NCI-H1436 (cell line): ENCODE data around the gene ESRRA.
A peak's percentile ranks its signal among the peaks of the same experiment; 100 is the strongest.
"Not testable (repeated sequence)": the region's sequence is repeated elsewhere in the genome, so short reads cannot be mapped to it uniquely, and the experiment has no call there.

Experiments used
- DNase-seq: peaks from one replicate; lab custom pipeline; 2025; lab: John Stamatoyannopoulos, UW

ESRRA gene

DNA sequence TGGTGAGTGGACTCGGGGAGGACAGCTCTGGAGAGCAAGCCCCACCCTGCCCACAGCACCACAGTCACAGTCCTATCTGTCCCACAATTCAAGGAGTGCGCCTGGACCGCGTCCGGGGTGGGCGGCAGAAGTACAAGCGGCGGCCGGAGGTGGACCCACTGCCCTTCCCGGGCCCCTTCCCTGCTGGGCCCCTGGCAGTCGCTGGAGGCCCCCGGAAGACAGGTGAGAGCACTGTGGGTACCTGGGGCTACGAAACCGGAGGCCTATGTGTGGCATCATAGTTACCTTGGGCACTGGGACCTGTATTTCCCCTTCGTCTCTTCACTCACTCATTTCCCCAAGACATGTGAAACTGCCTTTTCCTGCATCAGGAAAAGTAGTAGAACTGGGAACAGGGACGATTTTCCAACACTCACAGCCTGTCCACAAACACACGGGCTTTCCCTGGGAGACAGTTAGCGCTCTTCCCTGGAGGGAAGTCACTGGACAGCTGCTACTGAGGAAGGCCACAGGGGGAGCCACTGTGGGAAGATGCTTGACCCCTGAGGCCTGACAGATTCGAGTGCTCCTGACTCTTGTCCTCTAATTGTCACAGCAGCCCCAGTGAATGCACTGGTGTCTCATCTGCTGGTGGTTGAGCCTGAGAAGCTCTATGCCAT lies 9.0 kb downstream of the ESRRA start:
- DNase-seq, result no peak

DNA sequence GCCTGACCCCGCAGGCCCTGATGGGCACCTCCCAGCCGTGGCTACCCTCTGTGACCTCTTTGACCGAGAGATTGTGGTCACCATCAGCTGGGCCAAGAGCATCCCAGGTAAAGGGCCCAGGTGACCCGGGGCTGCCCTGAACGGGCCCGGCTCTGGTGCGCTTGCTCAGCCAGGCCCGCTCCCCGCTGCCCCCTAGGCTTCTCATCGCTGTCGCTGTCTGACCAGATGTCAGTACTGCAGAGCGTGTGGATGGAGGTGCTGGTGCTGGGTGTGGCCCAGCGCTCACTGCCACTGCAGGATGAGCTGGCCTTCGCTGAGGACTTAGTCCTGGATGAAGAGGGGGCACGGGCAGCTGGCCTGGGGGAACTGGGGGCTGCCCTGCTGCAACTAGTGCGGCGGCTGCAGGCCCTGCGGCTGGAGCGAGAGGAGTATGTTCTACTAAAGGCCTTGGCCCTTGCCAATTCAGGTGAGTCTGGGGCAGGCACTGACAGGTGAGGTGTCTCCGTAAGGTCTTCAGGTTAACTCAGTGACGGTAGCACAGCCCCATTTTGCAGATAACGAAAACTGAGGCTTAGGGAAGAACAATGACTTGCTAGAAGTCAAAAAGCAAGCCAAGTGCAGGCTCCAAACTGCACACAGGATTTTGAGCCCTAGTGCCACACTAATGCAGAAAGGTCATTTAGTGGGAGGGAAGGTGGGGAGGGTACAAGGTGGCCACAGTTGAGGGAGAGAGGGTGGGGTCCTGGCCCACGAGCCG lies 9.7 kb downstream of the ESRRA start:
- DNase-seq, result no peak

DNA sequence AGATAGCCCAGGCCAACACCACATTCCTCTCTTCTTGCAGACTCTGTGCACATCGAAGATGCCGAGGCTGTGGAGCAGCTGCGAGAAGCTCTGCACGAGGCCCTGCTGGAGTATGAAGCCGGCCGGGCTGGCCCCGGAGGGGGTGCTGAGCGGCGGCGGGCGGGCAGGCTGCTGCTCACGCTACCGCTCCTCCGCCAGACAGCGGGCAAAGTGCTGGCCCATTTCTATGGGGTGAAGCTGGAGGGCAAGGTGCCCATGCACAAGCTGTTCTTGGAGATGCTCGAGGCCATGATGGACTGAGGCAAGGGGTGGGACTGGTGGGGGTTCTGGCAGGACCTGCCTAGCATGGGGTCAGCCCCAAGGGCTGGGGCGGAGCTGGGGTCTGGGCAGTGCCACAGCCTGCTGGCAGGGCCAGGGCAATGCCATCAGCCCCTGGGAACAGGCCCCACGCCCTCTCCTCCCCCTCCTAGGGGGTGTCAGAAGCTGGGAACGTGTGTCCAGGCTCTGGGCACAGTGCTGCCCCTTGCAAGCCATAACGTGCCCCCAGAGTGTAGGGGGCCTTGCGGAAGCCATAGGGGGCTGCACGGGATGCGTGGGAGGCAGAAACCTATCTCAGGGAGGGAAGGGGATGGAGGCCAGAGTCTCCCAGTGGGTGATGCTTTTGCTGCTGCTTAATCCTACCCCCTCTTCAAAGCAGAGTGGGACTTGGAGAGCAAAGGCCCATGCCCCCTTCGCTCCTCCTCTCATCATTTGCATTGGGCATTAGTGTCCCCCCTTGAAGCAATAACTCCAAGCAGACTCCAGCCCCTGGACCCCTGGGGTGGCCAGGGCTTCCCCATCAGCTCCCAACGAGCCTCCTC lies 10.6 kb downstream of the ESRRA start:
- not testable (repeated sequence) for DNase-seq

DNA sequence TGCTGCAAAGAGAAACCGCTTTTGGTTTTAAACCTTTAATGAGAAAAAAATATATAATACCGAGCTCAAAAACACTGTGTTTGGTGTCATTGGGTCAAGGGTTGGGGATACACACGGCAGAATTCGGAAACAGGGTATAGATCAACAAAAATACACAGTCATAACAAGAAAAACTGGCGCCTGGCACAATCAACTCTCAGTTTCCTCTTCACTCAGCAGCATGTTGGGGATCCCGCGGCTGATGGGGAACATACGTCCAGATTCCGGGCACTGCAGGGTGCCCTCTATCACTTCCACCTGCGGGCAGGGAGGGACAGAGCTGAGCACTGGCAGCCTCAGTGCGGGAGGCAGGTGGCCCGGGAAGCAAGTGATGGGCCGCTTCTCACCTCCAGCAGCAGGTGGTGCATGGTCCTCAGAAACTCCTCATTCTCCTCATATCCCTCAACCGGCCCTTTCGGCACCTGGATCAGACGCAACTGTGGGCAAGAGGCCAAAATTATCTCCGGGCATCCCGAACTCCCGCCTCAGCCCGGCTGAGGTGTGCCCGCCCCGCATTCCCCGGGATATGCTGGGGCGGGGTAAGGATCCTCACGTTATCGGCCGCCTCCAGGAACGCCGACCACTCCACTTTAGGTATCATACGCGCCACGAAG lies 11.5 kb downstream of the ESRRA start:
- DNase-seq, result no peak

DNA sequence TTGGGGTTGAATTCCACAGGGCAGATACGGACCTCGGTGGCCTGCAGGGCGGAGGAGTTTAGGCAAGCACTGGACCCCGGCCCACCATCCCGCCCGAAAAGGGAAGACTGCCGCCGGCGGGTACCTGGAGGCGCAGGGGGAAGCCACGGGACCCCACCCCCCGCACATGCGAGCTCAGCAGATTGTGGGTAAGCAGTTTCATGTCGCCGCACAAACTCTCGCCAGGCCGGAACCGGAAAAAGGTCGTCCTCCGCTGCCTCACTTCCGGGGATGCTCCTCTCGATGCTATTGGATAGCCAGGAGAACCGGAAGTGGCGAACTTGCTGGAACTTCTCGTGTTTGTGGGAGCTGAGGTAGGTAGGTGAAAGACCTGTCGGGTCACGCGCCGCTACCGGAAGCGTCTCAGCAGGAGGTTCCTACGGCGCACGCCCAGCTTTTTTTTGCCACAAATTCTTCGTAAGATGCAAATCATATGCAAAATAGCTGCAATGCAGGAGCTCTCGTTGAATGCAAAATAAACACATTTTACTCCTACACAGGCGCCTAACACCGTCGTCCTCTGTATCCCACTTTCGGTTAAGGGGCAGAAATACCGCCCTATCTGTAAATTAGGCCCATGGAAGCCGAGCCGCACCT lies 12.1 kb downstream of the ESRRA start, which contains the start of gene TRMT112:
Gene TRMT112 (minus strand): TSS at position 235 of the 636 bp plus-strand sequence. CDS start 33 bp downstream, at position 202.
- DNase-seq, result peak; percentile 97

DNA sequence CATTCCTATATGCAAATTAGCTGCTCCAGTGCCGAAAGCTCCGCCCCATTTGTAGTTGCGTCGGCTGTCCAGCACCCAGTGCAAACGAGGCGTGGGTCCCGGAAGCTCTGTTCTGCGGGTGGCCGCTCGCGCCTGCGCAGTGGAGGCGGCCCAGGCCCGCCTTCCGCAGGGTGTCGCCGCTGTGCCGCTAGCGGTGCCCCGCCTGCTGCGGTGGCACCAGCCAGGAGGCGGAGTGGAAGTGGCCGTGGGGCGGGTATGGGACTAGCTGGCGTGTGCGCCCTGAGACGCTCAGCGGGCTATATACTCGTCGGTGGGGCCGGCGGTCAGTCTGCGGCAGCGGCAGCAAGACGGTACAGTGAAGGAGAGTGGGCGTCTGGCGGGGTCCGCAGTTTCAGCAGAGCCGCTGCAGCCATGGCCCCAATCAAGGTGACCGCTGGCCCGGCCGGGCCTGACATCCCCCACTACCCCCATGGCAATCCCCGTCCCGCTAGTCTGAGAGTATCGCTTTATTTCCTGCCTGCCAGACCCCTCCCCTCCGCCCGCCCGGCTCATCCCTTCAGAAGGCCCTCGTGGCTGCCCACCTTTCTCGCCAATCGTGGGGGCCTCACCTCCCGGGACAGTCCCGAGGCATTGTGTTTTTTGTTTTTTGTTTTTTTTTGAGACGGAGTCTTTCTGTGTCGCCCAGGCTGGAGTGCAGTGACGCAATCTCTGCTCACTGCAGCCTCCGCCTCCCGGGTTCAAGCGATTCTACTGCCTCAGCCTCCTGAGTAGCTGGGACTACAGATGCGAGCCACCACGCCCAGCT lies 12.8 kb downstream of the ESRRA start, which contains the start of gene PRDX5:
Gene PRDX5 (plus strand): TSS at position 161 of the 805 bp plus-strand sequence. CDS start 95 bp downstream, at position 256.
- DNase-seq, result peak; percentile 94

DNA sequence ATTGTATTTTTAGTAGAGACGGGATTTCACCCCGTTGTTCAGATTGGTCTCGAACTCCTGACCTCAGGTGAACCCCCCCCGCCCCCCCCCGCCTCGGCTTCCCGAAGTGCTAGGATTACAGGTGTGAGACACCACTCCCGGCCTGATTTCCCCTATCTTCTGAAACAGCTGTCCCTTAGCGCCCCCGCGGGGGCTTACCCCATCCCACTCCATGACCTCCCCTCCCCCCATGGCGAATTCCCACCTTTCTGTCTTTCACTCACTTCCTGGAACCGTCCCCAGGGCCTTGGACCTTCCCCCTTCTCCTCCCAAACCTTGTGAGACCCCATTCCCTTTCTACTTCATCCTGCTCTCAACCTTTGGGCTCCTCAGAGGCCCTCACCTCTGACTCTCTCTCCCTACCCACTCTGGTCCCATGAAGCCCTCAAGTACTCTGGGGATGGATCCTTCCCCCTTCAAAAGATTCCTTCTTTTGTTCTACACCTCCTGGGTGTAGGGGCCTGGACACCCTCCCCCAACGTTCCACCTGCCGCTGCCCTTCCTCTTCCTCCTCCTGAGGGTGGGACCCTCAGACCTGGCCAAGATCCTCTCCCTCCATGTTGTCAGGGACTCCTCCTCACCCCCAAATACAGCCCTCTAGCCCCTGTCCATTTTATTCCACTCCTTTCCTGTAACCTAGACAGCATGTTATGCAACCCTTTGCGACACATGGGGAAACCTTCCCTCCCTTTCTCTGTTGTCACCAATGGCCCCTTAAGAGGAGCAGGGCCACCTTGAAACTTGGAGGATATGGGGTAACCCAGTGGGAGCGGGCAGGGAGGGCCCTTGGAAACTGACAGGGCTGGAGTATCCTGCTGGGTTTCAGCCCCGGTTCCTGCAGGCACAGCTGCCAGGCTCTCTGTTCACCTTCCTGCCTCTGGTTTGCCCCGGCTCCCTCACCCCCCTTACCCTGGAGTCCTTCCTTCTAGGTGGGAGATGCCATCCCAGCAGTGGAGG lies 13.7 kb downstream of the ESRRA start:
- DNase-seq, result no peak

DNA sequence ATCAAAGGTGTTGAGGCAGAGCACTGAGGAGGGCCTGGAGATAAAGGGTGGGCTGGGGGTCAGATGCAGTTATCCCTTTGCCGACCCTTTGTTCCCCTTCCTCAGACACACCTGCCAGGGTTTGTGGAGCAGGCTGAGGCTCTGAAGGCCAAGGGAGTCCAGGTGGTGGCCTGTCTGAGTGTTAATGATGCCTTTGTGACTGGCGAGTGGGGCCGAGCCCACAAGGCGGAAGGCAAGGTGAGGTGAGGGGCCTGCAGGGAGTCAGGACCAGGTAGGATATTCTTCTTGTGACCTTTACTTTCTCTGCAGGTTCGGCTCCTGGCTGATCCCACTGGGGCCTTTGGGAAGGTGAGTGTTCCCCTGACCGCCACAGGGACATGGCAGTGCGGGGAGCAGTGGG lies 15.2 kb downstream of the ESRRA start:
- DNase-seq, result no peak

DNA sequence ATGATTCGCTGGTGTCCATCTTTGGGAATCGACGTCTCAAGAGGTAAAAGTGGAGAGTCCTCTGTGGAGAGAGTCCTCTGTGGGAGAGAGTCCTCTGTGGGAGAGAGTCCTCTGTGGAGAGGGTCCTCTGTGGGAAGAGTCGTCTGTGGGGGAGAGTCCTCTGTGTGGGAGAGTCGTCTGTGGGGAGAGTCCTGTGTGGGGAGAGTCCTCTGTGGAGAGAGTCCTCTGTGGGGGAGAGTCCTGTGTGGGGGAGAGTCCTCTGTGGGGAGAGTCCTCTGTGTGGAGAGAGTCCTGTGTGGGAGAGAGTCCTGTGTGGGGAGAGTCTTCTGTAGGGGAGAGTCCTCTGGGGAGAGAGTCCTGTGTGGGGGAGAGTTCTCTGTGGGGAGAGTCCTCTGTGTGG lies 15.7 kb downstream of the ESRRA start:
- no peak for DNase-seq

DNA sequence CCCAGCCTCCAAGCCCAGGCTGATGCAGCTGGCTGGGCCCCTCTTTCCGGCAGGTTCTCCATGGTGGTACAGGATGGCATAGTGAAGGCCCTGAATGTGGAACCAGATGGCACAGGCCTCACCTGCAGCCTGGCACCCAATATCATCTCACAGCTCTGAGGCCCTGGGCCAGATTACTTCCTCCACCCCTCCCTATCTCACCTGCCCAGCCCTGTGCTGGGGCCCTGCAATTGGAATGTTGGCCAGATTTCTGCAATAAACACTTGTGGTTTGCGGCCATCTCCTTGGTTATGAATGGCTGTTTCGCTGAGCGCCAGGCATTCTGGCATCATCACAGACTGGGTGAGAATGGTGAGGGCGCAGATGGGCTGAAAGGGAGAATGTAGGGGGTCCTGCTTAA lies 16.2 kb downstream of the ESRRA start:
- DNase-seq, result no peak

DNA sequence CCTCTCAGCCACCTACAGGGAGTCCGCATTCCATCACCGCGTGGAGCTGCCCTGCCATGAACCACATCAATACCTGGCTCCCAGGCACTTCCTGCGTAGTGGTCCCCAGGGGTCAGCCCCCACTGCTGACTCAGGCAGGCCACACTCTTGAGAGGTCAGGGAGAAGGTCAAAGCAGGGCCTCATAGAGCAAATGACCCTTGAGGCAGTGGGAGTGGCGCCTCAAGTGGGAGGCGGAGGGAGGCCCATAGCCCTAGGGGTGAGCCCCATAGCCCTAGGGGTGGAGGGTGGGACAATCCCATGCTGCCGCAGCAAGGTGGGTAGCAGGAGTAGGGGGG lies 17.6 kb downstream of the ESRRA start:
- no peak for DNase-seq

DNA sequence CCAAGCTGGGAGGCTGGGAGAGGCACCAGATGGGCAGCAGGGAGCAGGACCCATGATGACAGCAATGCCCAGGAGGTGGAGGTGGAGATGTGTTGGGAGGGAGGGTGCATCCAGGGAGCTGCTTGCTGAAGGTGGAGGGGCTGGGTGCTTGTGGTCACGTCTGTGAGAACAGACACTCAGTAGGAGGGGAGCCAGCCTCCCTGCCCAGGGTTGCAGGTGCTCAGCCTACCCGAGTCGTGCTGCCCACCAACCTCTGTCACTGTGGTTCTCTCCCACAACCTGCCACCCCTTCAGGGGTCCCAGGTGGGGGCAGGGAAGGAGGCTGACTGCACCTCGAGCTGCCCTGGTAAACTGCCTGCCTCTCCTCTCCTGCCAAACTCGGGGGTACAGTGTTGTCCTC lies 18.0 kb downstream of the ESRRA start:
- no peak for DNase-seq

DNA sequence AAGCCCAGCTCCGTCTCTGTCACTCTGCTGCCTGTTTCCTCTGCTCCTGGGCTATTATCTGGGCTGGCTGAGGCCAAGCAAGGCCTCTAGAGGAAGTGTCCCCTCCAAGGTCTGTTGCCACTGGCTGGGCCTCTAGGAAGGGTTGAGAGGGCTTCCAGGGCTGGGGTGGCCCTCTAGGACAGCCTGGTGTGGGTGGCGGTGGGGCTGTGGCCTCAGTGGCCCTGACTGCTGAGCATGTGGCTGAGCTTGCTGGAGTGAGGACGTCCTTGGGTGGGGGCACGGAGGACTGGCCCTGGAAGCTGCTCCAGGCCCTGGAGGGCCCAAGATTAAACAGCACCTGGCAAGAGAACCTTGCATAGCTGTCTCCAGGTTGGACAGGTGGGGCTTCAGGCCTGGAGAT lies 18.7 kb downstream of the ESRRA start:
- DNase-seq, result not testable (repeated sequence)

DNA sequence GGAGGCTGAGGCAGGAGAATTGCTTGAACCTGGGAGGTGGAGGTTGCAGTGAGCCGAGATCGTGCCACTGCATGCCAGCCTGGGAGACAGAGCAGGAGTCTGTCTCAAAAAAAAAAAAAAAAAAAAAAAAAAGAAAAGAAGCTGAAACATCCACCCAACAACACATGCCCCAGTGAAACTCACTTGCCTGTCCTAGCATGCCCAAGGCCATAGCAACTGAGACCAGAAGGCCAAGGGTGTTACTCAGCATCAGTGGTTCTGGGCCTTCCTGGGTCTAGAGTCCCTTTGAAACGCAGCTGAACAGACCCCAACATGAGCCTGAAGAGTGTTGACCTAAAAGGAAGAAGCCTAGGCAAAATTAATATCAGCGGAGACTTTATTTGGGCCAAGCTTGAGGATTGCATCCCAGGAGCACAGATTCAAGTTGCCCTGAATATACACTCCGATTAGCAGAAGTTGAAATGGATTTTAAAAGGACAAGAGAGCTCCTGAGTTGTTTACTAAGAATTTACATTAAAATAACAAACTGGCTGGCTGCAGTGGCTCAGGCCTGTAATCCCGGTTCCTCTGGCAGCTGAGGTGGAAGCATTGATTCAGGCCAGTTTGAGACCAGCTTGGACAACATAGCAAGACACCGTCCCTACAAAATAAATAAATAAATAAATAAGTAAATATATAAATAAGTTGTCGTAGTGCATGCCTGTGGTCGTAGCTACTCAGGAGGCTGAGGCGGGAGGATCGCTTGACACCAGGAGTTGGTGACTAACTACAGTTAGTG lies 19.6 kb downstream of the ESRRA start:
- no peak for DNase-seq

DNA sequence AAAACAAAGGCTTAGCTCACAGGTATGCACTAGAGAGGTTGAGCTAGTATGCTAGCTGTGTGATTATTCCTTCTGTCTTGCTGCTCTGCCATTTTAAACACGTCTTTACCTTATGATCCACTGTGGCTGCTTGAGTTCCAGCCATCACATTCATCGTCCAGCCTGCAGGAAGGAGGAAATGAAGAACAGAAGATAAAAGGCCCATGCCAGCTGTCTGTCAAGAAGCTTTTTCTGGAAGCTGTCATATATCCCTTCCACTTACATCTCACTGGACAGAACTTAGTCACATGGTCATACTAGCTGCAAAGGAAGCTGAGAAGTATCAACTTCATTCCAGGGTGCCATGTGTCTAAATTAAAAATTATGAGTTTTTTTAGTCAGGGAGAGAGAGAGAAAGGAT lies 22.1 kb downstream of the ESRRA start:
- no peak for DNase-seq

DNA sequence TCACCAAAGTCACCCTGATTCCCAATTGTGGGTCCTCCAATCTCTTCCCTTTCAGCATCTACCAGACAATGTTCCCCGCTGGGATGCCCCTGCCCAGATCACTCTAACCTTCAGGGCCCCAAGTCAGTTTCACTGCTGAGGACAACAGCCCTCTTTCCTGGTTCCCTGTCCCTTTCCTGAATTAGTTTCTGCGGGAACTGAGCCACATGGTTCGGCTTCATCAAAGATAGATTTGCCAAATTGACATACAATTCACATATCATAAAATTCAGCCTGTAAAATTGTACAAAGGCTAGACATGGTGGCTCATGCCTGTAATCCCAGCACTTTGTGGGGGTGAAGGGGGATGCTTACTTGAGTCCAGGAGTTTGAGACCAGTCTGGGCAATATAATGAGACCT lies 22.7 kb downstream of the ESRRA start:
- no peak for DNase-seq

DNA sequence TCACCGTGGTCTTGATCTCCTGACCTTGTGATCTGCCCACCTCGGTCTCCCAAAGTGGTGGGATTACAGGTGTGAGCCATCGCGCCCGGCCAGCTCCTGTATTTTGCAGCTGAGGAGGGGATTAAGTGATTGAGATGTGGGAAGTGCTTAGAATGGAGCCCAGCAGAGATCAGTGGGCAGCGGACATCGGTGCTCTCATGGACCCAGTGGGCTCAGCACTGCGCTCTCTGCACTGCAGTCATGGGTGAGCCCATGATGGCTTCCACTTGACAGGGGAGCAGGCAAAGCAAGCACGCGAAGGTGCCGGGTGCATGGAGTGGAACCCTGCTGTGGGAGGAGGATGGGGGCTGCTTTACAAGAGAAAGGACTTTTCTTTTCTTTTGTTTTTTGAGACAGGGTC lies 25.6 kb downstream of the ESRRA start:
- DNase-seq, result no peak

DNA sequence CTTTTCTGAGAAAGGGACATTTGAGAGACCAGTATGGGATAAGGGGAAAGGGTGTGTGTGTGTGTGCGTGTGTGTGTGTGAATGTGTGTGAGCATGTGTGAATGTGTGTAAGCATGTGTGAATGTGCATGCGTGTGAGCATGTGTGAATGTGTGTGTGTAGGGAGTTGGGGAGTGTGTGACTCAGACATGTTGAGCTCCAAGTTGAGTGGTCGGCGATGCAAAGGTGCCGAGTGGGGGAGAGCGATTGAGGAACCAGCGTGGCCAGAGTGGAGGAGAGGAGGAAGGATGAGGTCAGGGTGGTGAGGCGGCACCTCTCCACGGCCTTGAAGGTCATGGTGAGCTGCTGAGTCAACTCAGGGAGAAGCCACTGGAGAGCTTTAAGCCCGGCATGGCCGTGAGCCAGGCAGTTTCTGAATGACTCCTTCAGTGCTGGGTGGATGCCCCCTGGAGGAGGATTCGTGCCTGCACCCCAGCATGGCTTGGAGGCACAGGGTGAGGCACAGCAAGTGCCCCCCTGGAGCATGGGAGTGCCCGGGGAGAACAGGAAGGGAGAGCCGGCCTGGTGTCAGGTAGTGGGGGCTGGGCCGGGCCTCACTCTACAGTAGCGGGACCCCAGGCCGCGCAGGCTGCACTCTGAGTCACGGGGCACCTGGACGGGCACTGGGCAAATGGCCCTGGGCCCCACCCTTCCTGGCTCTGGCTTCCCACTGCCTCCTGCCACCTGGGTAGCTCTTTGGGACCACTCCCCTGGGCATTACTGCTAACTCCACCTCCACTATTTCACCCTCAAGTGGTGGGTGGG lies 26.4 kb downstream of the ESRRA start:
- DNase-seq, result peak; percentile 48
